K562 (cell line): ENCODE data around the gene TMEM14C. TPM values are rescaled to one million over a fixed set of nuclear protein-coding genes. Genes with fewer than 3 reads are reported as not detected.

Experiments
- BDP1 ChIP-seq: IDR thresholded peaks from 3 replicates; pipeline ENCODE4 v1.6.1; 2011; ENCODE audit not compliant: insufficient read length, insufficient read depth
- BHLHE40 ChIP-seq: IDR thresholded peaks from 2 replicates; pipeline ENCODE4 v1.6.1; 2011; ENCODE audit warnings: low read length, improper control_type of control experiment
- DACH1 ChIP-seq: fragments of 450-650 bp; IDR thresholded peaks from 2 replicates; pipeline ENCODE4 v1.6.1; 2018; ENCODE audit not compliant: partially characterized antibody
- HMG20B ChIP-seq: fragments of 250-450 bp; sonication (Bioruptor Pico); IDR thresholded peaks from 2 replicates; pipeline ENCODE4 v1.5.0; 2021; ENCODE audit warnings: mild to moderate bottlenecking
- KDM4B ChIP-seq, 2 experiments: fragments of 450-650 bp in 1 of 2; sonication (generic) in 1 of 2; IDR thresholded peaks; 2 replicates each; pipeline ENCODE4 v1.6.1; 2016 to 2017; ENCODE audit warnings: borderline replicate concordance in 2 of 2, antibody characterized with exemption in 1 of 2, low read depth in 1 of 2, mild to moderate bottlenecking in 1 of 2
- MTF1 ChIP-seq: fragments of 250-450 bp; sonication (Bioruptor Pico); IDR thresholded peaks from 2 replicates; pipeline ENCODE4 v1.9.0; 2021; ENCODE audit warnings: moderate library complexity, mild to moderate bottlenecking, inconsistent platforms, borderline replicate concordance
- PRMT5 ChIP-seq: sonication (generic); formaldehyde crosslinking; IDR thresholded peaks from 2 replicates; pipeline ENCODE4 v1.5.0; 2020; ENCODE audit warnings: missing genetic modification reagents
- SMC3 ChIP-seq: conservative IDR thresholded peaks from 2 replicates; pipeline ENCODE4 v1.6.1; 2011; ENCODE audit warnings: low read depth, low read length, improper control_type of control experiment; ENCODE audit not compliant: insufficient read depth
- TCF3 ChIP-seq: sonication (generic); formaldehyde crosslinking; IDR thresholded peaks from 2 replicates; pipeline ENCODE4 v1.4.0; 2020; ENCODE audit warnings: mild to moderate bottlenecking, missing genetic modification reagents
- TCF7L2 ChIP-seq: fragments of 150-350 bp; IDR thresholded peaks from 2 replicates; pipeline ENCODE4 v1.6.1; 2016; ENCODE audit warnings: low read depth, mild to moderate bottlenecking, low read length, moderate library complexity
- XRCC3 ChIP-seq: fragments of 450-650 bp; IDR thresholded peaks from 2 replicates; pipeline ENCODE4 v1.6.1; 2017; ENCODE audit warnings: mild to moderate bottlenecking, moderate library complexity
- ZEB2 ChIP-seq: fragments of 450-650 bp; IDR thresholded peaks from 2 replicates; pipeline ENCODE4 v1.6.1; 2016
- ZNF124 ChIP-seq: sonication (generic); formaldehyde crosslinking; IDR thresholded peaks from 2 replicates; pipeline ENCODE4 v1.8.1; 2022; ENCODE audit warnings: missing genetic modification reagents
- polyA plus RNA-seq, 8 experiments: library from polyadenylated mRNA; depleted of rRNA in 4 of 8; stranded (reverse) in 5 of 8; unstranded in 3 of 8; fragments of >200 nt; fragmentation: Nextera tagmentation in 2 of 8; fragmentation: Illumina TruSeq in 1 of 8; extraction: Ambion mirVana in 2 of 8; extraction: Trizol in 1 of 8; gene quantifications; 2 replicates each; pipeline versions ENCODE4 v1.2.1 to v1.2.3, GENCODE V29; 2011 to 2014; ENCODE audit warnings: inconsistent platforms in 1 of 8, missing spikeins in 1 of 8
- total RNA-seq, 7 experiments: library from RNA; depleted of rRNA in 6 of 7; stranded (reverse); fragments of >200 nt in 6 of 7; fragmentation: Illumina TruSeq in 2 of 7; extraction: Trizol in 2 of 7; gene quantifications; 2 replicates each; pipeline versions ENCODE4 v1.2.1 to v1.2.3, GENCODE V29; 2011 to 2021; ENCODE audit warnings: low replicate concordance in 1 of 7
- TF ChIP-seq, protein P1 (sequence below): sonication (generic); formaldehyde crosslinking; IDR thresholded peaks from 2 replicates; pipeline ENCODE4 v1.8.0; 2023; ENCODE audit warnings: mild to moderate bottlenecking, missing genetic modification reagents
- TF ChIP-seq, protein P2 (sequence below): sonication (generic); formaldehyde crosslinking; IDR thresholded peaks from 2 replicates; pipeline ENCODE4 v1.8.1; 2023; ENCODE audit warnings: mild to moderate bottlenecking, missing genetic modification reagents, moderate library complexity
- TF ChIP-seq, protein P3 (sequence below), 2 experiments: fragments of 450-650 bp in 1 of 2; sonication (generic) in 1 of 2; formaldehyde crosslinking; conservative IDR thresholded peaks; 2 replicates each; pipeline versions ENCODE4 v1.4.0 to v1.8.1; 2020 to 2022; ENCODE audit warnings: mild to moderate bottlenecking in 1 of 2, missing genetic modification reagents in 1 of 2
- TF ChIP-seq, protein P4 (sequence below): fragments of 450-650 bp; IDR thresholded peaks from 2 replicates; pipeline ENCODE4 v1.6.1; 2016; ENCODE audit warnings: low read depth, mild to moderate bottlenecking, moderate library complexity
- TF ChIP-seq, protein P5 (sequence below): fragments of 150-350 bp; IDR thresholded peaks from 2 replicates; pipeline ENCODE4 v1.6.1; 2014; ENCODE audit warnings: low read depth, mild to moderate bottlenecking, low read length, borderline replicate concordance

Gene TMEM14C
- total and polyA plus RNA-seq, 9 of the 15 experiments (the other 6 are each of a cell fraction or from before 2014, with no cell fraction given) = 151 to 496 (median 263) TPM

DNA sequence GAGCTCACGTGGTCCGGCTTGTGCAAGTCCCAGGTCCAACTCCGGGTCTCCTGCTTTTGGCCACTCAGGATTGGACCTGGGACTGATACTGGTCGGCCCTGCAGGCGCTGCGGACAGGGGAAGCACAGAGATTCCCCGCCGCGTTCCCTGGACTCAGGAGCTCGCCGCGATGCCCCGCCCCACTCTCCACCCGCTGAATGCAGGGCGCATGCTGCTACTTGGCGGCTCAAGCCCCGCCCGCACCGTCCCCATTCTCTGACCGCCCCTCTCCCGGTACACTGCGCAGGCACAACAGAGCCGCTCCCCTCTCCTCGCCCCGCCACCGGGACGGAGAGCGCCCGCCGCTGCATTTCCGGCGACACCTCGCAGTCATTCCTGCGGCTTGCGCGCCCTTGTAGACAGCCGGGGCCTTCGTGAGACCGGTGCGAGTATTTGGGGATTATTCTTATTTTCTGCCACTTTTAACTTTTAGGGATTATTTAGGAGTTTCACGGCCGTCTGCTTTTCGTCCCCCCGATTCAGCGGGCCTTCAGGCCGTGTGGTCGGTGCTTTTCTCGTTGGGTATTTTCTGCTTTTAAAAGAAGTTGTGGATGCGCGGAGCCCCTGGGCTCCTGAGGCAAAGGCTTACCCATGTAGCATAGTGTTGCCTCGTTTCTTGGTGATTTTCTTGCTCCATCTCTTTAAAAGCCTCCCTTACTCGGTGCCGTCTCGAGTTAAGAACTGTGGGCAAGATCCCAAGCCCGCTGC lies at the start of gene TMEM14C (continued):
- TF ChIP-seq, protein P1, sequence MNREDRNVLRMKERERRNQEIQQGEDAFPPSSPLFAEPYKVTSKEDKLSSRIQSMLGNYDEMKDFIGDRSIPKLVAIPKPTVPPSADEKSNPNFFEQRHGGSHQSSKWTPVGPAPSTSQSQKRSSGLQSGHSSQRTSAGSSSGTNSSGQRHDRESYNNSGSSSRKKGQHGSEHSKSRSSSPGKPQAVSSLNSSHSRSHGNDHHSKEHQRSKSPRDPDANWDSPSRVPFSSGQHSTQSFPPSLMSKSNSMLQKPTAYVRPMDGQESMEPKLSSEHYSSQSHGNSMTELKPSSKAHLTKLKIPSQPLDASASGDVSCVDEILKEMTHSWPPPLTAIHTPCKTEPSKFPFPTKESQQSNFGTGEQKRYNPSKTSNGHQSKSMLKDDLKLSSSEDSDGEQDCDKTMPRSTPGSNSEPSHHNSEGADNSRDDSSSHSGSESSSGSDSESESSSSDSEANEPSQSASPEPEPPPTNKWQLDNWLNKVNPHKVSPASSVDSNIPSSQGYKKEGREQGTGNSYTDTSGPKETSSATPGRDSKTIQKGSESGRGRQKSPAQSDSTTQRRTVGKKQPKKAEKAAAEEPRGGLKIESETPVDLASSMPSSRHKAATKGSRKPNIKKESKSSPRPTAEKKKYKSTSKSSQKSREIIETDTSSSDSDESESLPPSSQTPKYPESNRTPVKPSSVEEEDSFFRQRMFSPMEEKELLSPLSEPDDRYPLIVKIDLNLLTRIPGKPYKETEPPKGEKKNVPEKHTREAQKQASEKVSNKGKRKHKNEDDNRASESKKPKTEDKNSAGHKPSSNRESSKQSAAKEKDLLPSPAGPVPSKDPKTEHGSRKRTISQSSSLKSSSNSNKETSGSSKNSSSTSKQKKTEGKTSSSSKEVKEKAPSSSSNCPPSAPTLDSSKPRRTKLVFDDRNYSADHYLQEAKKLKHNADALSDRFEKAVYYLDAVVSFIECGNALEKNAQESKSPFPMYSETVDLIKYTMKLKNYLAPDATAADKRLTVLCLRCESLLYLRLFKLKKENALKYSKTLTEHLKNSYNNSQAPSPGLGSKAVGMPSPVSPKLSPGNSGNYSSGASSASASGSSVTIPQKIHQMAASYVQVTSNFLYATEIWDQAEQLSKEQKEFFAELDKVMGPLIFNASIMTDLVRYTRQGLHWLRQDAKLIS = peak; percentile 64; the same call in 1 of the 2 replicates
- no peak for TF ChIP-seq XRCC3
- no peak for TF ChIP-seq ZNF124 (CRISPR knock-in tag)
- TF ChIP-seq HMG20B = no peak
- TF ChIP-seq, protein P2, sequence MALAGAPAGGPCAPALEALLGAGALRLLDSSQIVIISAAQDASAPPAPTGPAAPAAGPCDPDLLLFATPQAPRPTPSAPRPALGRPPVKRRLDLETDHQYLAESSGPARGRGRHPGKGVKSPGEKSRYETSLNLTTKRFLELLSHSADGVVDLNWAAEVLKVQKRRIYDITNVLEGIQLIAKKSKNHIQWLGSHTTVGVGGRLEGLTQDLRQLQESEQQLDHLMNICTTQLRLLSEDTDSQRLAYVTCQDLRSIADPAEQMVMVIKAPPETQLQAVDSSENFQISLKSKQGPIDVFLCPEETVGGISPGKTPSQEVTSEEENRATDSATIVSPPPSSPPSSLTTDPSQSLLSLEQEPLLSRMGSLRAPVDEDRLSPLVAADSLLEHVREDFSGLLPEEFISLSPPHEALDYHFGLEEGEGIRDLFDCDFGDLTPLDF (CRISPR knock-in tag) = 0 out of 2 replicates have a peak, but pooled peaks have one; percentile 51
- no peak for TF ChIP-seq ZEB2
- TF ChIP-seq BHLHE40 = peak; percentile 80
- TF ChIP-seq PRMT5 (CRISPR knock-in tag) = no peak
- 0 out of 2 replicates have a peak, but pooled peaks have one; percentile 5 for TF ChIP-seq MTF1 (CRISPR knock-in tag)
- 0 out of 2 replicates have a peak, but pooled peaks have one; percentile 6 for TF ChIP-seq SMC3
- 0 out of 4 replicates have a peak, but pooled peaks of 1 of the 2 experiments have one; percentile 58 for TF ChIP-seq KDM4B (IDR thresholded peaks at IDR 0.05; ENCODE audit: borderline replicate concordance in 2 of 2, low read depth in 1 of 2)
- no peak for TF ChIP-seq DACH1
- no peak for TF ChIP-seq BDP1
- TF ChIP-seq, protein P3, sequence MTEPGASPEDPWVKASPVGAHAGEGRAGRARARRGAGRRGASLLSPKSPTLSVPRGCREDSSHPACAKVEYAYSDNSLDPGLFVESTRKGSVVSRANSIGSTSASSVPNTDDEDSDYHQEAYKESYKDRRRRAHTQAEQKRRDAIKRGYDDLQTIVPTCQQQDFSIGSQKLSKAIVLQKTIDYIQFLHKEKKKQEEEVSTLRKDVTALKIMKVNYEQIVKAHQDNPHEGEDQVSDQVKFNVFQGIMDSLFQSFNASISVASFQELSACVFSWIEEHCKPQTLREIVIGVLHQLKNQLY (CRISPR knock-in tag; conservative IDR thresholded peaks at IDR 0.05) = no peak
- TF ChIP-seq, protein P4, sequence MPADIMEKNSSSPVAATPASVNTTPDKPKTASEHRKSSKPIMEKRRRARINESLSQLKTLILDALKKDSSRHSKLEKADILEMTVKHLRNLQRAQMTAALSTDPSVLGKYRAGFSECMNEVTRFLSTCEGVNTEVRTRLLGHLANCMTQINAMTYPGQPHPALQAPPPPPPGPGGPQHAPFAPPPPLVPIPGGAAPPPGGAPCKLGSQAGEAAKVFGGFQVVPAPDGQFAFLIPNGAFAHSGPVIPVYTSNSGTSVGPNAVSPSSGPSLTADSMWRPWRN = no peak
- TF ChIP-seq TCF3 = peak; percentile 27; the same call in 1 of the 2 replicates
- no peak for TF ChIP-seq TCF7L2
- TF ChIP-seq, protein P5, sequence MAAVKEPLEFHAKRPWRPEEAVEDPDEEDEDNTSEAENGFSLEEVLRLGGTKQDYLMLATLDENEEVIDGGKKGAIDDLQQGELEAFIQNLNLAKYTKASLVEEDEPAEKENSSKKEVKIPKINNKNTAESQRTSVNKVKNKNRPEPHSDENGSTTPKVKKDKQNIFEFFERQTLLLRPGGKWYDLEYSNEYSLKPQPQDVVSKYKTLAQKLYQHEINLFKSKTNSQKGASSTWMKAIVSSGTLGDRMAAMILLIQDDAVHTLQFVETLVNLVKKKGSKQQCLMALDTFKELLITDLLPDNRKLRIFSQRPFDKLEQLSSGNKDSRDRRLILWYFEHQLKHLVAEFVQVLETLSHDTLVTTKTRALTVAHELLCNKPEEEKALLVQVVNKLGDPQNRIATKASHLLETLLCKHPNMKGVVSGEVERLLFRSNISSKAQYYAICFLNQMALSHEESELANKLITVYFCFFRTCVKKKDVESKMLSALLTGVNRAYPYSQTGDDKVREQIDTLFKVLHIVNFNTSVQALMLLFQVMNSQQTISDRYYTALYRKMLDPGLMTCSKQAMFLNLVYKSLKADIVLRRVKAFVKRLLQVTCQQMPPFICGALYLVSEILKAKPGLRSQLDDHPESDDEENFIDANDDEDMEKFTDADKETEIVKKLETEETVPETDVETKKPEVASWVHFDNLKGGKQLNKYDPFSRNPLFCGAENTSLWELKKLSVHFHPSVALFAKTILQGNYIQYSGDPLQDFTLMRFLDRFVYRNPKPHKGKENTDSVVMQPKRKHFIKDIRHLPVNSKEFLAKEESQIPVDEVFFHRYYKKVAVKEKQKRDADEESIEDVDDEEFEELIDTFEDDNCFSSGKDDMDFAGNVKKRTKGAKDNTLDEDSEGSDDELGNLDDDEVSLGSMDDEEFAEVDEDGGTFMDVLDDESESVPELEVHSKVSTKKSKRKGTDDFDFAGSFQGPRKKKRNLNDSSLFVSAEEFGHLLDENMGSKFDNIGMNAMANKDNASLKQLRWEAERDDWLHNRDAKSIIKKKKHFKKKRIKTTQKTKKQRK = no peak
